GM21390 (cell line): ENCODE measurements around the gene GRID2.

ENCODE experiments used
- ATAC-seq: cut with Tn5 transposase; IDR thresholded peaks from one replicate; pipeline ENCODE4 v1.9.1; 2021; ENCODE audit not compliant: unreplicated experiment

The GRID2 gene

DNA sequence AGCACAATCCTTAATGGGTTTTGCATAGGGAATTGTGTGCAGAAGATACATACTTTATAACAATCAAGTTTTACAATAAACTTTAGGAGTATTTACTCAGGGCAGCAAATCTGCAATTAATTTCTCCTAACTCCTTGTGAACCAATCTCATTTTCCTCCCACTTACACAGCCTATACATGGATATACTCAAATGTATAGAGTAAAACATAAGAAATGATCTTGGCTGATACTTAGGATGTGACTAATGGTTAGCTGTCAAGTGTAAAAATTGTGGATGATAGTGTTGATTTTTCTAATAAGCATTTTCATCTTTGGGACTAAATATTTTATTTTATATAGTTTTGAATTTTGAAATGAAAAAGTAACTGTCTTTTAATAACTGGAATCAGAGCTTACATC is 759.6 kb downstream of the GRID2 start:
- ATAC-seq, result no peak

DNA sequence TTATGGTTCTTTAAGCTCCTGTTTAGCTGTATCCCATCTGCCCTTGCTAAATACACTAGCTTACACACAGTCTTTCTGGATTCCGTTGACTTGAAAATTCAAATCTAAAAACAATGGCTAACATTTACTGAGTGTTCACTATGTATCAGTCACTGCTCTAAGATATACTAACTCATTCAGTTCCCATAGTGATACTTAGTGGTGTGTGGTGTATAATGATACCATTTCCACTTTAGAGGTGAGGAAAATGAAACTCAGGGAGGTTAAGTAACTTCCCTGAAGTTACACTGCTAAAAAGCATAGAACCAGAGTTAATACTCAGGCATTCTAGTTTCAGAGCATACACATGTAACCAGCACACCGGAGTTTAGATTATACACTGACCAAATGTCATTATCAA is 762.0 kb downstream of the GRID2 start:
- no peak for ATAC-seq

DNA sequence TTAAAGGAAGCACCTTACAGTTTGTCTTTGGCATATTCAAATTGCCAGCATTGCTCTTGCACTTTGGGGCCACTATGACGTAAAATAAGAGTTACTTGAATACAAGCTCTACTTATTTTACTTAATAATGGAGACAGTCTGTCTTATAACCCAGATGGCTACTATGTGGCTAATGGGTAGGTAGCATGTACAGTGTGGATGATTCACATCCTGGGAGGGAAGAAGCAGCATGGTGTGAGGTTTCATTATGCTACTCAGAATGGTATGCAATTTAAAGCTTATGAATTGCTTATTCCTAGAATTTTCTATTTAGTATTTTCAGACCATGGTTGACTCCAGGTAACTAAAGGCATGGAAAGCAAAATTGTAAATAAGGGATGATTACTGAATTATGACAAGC is 763.0 kb downstream of the GRID2 start:
- no peak for ATAC-seq

DNA sequence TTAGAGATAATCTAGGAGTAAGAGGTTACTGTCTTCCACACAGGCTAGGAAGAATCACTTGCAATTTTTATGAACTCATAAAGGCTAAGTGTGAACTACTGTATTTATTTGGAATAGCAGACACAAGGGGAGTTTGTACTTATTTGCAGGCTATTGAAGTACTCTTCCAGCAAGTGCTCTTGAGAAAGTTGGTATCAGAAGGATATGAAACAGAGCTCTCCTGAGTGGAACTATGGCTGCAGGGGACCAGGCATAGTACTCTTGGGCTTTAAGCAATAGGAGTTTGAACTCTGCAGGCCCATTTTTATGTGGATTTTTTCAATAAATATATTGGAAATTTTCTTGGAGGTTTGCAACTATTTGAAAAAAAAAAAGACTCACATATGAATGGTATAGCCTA is 768.5 kb downstream of the GRID2 start:
- ATAC-seq, result no peak

DNA sequence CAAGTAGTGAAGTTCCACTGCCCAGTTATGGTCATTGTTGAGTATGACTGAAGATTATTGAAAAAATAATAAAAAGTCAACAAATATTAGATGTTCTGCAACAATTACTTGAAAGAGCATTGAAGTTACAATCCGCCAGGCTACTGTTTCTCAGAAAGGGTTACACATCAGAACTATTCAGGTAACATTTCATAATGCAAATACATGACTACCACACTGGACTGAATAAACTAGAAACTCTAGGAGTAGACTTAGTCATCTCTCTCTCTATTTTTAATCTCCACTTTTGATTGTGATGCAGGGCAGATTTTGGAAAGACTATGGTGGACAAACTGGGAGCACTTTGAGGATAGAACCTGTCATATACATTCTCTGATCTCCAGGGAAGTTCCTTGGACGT is 776.5 kb downstream of the GRID2 start:
- no peak for ATAC-seq

DNA sequence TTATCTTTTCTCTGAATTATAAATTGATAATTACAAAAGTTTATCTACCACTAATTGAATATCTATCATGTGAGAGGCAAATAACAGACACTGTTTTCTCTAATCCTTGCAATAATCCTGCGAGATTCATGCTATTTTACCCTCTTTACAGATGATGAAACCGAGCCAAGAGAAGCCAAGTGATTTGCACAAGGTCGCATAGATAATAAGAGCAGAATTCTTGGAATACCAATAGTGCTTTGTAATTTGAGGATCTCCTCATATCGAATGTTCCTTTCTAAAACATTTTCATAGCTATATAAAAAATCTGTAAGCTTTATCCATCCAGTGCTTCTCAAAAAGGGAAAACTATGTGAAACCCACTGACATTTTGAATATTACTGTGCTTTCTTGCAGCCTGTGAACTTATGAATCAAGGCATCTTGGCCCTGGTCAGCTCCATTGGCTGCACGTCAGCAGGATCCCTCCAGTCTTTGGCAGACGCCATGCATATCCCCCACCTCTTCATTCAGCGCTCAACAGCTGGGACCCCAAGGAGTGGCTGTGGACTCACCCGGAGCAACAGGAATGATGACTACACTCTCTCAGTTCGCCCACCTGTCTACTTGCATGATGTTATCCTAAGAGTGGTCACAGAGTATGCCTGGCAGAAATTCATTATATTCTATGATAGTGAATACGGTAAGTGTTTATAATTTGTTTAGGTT is 781.0 kb downstream of the GRID2 start:
- no peak for ATAC-seq

DNA sequence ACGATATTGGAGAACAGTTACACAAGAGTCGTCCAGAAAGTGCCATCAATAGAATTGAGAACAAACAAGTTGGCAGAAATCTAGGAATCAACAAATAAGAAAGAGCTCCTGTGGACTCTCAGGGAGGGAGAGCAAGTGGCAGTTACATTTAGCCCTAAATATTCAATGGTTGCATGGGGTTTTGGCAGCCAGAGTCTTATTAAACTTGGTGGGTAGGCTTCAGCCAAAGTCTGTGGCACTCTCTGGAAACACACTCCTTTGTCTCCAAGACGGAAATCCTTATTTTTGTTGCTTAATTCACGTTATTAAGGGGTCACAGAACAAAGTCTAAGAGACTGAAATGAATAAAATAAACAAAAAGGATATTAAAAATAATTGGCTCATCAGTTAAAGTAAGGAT is 782.6 kb downstream of the GRID2 start:
- ATAC-seq, result no peak

DNA sequence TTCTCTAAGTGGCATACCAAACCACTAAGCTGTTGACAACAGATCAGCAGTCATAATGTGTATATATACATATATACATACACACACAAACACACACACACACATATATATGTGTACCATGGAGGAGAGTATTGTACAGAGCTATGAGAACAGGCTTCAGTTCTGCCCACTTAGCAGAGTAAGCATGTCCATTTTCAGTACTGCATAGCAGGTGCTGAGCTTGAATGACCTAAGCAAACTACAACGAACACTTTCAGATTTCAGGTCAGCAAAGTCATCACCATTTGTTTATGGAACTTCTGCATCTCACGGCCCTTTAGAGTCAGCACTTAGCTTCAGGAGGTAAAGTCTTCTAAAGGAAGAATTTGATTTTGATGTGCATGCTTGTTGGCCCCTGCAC is 789.0 kb downstream of the GRID2 start:
- no peak for ATAC-seq

DNA sequence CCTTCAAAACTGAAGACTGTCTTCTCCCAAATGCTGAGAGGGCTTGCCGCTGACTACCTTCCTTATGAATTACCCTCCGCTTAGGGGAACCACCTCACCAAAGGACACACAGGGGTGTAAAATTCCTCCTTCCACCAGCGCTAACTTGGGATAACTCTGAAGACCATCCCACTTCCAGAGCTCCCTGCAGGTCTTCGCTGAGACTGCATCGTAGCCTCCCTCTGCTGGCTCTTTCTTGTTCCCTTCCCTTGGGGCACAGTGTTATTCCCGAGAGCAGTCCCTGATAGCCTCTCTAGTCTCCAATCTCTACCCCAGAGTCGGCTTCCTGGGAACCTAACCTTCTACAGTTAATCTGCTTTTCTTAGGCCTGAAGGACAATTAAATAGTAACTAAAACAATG is 799.3 kb downstream of the GRID2 start:
- ATAC-seq, result no peak

DNA sequence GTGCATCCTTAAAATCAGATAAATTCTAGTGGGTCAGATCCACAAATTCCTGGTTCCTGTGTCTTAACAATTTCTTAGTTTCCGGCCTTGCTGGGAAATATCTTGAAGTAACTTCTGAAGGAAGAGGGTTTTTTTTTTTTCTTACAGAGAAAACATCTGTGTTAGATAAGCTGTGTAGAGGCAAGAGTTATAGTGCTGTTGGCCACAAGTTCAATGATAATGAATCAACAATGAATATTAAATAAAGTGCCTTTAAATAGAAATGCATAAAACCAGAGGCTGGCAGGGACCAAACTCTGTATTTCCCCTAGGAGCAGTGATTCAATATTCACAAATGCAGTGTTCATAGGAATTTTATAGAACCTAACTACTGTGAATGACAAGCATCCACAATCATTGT is 812.9 kb downstream of the GRID2 start:
- no peak for ATAC-seq

DNA sequence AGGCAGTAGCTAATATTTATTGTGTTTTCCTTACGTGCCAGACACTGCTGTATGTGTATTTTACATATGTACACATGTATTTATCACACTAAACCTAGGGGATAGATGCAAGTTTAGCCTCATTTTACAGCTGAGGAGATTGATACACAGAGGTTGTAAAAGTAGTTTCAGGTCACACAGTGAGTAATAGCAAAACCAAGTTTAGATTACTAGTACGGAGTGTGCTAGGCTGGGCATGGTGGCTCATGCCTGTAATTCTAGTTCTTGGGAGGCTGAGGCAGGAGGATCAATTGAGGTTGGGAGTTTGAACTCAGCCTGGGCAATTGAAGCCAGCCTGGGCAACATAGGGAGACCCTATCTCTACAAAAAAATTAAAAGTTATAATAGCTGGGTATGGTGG is 823.7 kb downstream of the GRID2 start:
- no peak for ATAC-seq

DNA sequence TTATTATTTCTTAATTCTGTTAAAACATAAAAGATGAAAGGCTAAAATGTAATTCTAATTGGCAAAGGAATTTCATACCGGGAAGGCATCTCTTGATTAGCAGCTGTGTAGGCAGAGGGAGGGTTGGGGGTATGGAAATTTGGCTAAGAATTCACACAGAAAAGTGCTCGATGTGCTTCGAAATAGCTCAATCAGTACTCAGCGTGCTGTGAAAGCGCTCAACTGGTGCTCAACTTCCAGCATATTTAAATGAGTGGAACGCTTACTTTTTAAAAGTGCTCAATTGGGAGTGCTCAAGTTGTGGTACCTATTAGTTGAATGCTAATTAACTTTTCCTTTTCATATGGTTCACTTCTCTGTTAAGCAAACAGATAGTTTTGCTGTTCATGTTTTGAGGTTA is 828.9 kb downstream of the GRID2 start:
- ATAC-seq, result no peak

DNA sequence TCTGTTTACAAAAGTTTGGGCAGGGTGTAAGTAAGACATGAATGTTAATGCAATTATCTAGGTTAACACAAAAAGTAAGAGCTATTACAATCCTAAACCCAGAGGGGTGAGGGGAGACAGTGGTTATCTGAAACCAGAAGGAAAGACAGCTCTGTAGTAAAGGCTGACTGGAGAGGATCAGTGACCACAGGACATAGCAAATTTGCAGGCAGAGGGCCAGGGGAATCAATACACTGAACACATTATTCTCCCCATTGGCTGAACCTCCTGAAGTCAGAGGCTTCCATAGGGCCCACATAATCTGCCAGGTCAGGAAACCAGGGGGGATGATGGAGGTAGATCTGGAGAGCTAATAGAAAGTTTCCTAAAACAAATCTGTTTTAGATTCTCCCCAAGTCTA is 835.4 kb downstream of the GRID2 start:
- no peak for ATAC-seq

DNA sequence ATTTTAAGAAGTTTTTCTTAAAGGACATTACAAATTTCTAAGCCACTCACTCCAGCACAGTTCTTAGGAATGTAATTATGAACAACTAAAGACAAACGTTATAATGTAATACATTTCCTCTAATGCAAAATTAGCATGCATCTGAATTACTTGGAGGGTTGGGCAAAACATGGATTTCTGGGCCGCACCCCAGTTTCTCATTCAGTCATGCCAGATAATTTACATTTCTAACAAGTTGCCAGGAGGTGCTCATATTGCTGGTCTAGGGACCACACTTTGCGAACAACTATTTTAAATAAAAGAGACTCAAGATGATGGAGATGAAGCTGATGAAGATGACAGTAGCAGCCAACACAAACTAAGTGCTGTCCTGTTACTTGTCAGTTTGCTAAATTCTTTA is 840.1 kb downstream of the GRID2 start:
- ATAC-seq, result no peak

DNA sequence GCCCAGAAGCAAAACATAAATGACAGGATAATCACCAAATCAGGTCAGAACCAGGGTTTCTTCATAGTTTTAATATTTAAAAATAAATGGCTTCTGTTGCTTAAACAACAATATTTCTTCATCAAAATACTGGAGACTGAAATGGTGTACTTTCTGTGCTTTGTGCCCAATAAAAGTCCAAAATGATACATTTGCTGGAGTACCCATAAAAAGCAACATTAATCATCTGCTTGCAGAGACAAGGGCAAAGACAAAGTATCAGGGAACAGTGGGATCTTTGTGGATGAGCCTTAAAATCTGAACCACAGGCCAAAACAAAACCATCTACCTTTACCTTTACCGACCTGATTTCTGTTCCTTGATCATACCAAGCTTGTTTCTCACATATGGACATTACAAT is 840.9 kb downstream of the GRID2 start:
- ATAC-seq, result no peak

DNA sequence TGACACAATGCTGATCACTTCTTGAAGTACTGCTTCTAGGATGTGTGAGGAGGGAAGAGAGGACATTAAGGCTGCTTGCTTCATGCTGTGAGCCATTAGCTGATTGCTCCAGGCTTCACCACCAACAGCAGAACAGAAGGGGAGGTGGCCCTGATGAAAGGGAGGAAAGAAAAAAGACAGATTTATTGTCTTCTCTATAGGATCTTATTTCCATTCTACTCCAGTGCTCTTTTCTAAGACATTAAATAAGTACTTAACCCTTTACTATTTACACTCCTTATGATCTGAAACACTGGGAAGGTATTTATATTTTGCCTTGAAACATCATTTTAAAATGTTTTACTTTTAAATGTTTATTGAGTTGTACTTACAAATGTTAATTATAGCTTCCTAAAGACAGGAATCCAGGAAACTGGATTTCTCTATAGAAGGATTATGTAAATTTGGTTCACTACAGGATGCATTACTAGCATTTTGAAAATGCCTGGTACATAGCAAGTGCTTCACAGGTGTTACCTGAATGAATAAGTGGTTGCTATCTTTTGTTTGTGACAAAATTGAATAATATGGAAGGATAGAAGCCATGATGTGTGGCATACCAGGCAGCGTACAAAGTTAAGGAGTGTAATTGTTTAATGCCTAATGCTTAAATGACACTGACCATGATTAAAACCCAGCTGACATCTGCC is 843.9 kb downstream of the GRID2 start:
- ATAC-seq, result no peak

DNA sequence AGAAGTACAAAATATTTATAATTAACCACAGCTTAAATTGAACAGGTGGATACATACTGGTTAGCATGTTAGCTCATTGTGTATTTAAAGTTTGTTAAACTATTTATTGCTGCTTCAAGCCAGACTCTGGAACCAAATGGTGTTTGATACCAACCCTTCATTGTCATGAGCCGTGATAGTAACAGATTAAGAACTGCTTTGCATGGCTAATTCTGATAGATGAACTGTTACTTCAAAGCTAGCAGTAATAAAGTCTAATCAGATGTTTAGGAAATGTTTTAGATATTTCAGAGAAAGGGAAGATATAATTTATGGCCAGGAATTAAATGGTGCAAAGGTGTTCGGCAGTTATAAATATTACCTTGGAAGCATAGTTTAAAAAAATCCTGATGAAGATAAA is 848.7 kb downstream of the GRID2 start:
- ATAC-seq, result no peak

DNA sequence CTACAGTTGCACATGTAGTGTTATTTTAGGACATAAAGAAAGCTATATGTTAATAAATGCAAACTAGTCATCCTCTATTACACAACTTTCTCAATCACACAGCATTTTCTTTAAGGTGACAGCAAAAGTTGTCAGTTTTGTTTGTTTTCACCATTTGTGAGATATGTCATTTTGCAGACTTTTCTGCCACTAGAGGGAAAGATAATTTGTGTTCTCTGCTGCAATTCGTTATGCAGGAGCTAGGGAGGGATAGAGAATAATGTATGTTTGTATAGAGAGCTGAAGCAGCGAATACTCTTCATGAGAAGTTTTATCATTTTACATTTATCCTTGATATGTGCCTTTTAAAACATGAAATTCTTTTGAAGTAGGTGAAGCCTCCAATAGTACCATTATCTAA is 854.2 kb downstream of the GRID2 start:
- ATAC-seq, result no peak

DNA sequence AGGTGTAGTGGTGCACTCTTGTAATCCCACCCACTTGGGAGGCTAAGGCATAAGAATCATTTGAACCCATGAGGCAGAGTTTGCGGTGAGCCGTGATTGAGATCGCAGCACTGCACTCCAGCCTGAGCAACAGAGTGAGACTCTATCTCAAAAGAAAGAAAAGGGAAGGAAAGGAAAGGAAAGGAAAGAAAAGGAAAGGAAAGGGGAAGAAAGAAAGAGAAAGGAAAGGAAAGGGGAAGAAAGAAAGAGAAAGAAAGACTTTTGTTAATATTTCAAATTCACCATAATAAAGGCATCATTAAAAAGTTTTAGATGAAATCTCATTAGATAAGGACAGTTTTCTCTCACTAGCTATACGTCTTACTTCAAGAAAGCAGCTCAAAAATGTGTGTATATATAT is 864.3 kb downstream of the GRID2 start:
- ATAC-seq, result no peak

DNA sequence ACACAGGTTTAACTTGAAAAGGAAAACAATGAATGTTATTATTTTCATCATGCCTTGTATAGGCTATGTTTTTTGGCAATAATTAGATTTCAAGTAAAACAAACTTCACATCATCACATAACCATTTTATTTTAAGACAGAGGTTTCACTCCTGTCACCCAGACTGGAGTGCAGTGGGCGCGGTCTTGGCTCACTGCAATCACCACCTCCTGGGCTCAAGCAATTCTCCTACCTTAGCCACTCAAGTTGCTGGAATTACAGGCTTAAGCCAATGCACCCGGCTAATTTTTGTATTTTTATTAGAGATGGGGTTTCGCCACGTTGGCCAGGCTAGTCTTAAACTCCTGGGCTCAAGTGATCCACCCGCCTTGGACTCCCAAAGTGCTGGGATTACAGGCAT is 866.2 kb downstream of the GRID2 start:
- ATAC-seq, result no peak

DNA sequence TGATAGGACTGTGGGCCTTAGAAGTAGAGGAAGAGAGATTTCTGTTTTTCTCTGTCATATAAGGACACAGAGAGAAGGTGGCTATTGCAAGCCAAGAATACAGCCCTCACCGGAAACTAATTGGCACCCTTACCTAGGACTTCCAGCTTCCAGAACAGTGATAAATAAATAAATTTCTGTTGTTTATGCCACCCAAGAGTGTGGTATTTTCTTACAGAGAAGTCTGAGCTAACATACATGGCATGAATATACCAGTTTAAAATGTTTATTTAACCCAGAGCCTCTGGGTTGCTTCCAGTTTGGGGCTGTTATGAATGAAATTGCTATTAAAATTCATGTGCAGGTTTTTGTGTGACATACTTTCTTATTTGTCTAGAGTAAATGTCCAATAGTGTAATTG is 870.8 kb downstream of the GRID2 start:
- ATAC-seq, result no peak

DNA sequence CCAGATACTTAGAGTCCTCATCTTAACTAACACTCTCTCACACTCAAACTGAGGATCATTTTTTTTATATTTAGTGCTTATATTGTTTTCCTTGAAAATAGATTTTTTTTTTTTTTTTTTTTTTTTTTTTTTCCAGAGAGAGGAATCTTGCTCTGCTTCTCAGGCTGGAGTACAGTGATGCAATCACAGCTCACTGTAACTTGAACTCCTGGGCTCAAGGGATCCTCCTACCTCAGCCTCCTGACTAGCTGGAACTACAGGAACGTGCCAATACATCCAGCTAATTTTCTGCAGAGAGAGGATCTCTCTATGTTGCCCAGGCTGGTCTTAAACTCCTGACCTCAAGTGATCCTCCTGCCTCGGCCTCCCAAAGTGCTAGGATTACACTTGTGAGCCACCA is 874.5 kb downstream of the GRID2 start:
- ATAC-seq, result no peak

DNA sequence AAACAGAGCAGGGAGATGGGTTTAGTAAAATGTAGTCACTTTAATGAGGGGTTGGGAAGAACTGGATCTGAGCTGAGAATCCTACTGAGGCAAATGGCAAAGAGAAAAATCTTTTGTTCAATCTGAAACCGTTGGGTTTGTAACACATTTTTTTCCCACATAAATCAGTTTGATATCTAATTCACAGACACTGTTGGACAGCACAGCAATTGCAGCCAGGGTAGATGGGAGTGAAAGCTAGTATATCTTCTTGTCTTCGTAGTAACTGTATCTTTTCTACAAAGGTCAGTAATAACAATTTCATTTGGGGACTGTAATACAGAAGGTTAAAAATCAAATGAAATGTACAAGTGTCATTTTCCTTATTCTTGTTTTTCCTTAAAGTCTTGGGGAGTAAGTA is 875.3 kb downstream of the GRID2 start:
- no peak for ATAC-seq
